Stomach smooth muscle (tissue), 2 donors: Measurements from ENCODE around the gene UBN2.
"Not testable (repeated sequence)": the region's sequence is repeated elsewhere in the genome, so short reads cannot be mapped to it uniquely, and the experiment has no call there.

Experiments
- H3K27ac ChIP-seq: one replicate; pipeline ENCODE4 v1.7.0; 2013; ENCODE audit warnings: mild to moderate bottlenecking, low read length, inconsistent platforms
- H3K27me3 ChIP-seq, 2 donors: one replicate each; pipeline ENCODE4 v1.7.0; 2013; ENCODE audit warnings: low read length in 2 of 2; ENCODE audit not compliant: insufficient read depth in 2 of 2, control insufficient read depth in 1 of 2
- H3K36me3 ChIP-seq, 2 donors: one replicate each; pipeline ENCODE4 v1.7.0; 2013; ENCODE audit warnings: low read length in 2 of 2; ENCODE audit not compliant: control insufficient read depth in 2 of 2, insufficient read depth in 2 of 2
- H3K4me1 ChIP-seq: one replicate; pipeline ENCODE4 v1.7.0; 2013; ENCODE audit warnings: low read length; ENCODE audit not compliant: control insufficient read depth, insufficient read depth
- H3K4me3 ChIP-seq, 2 donors: one replicate each; pipeline ENCODE4 v1.7.0; 2013; ENCODE audit warnings: low read length in 2 of 2
- H3K9ac ChIP-seq, 2 donors: one replicate each; pipeline ENCODE4 v1.7.0; 2013; ENCODE audit warnings: low read length in 2 of 2, mild to moderate bottlenecking in 1 of 2
- H3K9me3 ChIP-seq, 2 donors: one replicate each; pipeline ENCODE4 v1.7.0; 2013; ENCODE audit warnings: low read length in 2 of 2; ENCODE audit not compliant: control insufficient read depth in 2 of 2
- donor health status: healthy.
- donor health status: Pancreatic carcinoma.

Gene UBN2

GRCh38 chr7:139330333-139331030 lies 99.4 kb downstream of the UBN2 start:
- Histone ChIP-seq H3K9me3 (no peaks in the 10 kb centered on the region), H3K36me3 (no peaks in the 10 kb centered on the region), H3K27me3 (no peaks in the 10 kb centered on the region), H3K9ac (no peak overlapping the region), H3K4me3 (no peak overlapping the region), H3K27ac (no peak overlapping the region), H3K4me1 (no peaks in the 10 kb centered on the region)

- Histone ChIP-seq H3K27ac (no peak overlapping the region), H3K36me3 (no peaks in the 10 kb centered on the region), H3K9me3 (no peaks in the 10 kb centered on the region), H3K27me3 (no peaks in the 10 kb centered on the region), H3K9ac (no peak overlapping the region), H3K4me3 (no peak overlapping the region), H3K4me1 (no peaks in the 10 kb centered on the region)
These were observed 101.8 kb downstream of the UBN2 start for GRCh38 chr7:139332697-139333359.

- not testable (repeated sequence) for H3K36me3 ChIP-seq, H3K4me1 ChIP-seq, H3K9me3 ChIP-seq, H3K9ac ChIP-seq, H3K27me3 ChIP-seq, H3K27ac ChIP-seq, H3K4me3 ChIP-seq
These were observed 102.4 kb downstream of the UBN2 start for GRCh38 chr7:139333443-139333842.

- Histone ChIP-seq H3K4me1 (no peaks in the 10 kb centered on the region), H3K36me3 (no peaks in the 10 kb centered on the region), H3K4me3 (no peak overlapping the region), H3K27ac (no peak overlapping the region), H3K9ac (no peak overlapping the region), H3K9me3 (no peaks in the 10 kb centered on the region), H3K27me3 (no peaks in the 10 kb centered on the region)
These were observed 103.5 kb downstream of the UBN2 start for GRCh38 chr7:139334399-139335150.

GRCh38 chr7:139339025-139339424 lies 108.0 kb downstream of the UBN2 start:
- Histone ChIP-seq H3K4me3 (no peak overlapping the region), H3K27ac (no peak overlapping the region), H3K36me3 (no peaks in the 10 kb centered on the region), H3K27me3 (no peaks in the 10 kb centered on the region), H3K4me1 (peaks cover 7% of the 10 kb centered on the region), H3K9me3 (no peaks in the 10 kb centered on the region), H3K9ac (no peak overlapping the region)

GRCh38 chr7:139339698-139340036 lies 108.6 kb downstream of the UBN2 start:
- Histone ChIP-seq H3K27me3 (no peaks in the 10 kb centered on the region), H3K27ac (peak overlapping the region; percentile 100), H3K4me1 (peaks cover 7% of the 10 kb centered on the region), H3K9me3 (no peaks in the 10 kb centered on the region), H3K36me3 (no peaks in the 10 kb centered on the region), H3K9ac (peak overlapping the region; percentile 96 to 100), H3K4me3 (peak overlapping the region; percentile 85 to 99)

- H3K9ac ChIP-seq = peak overlapping the region; percentile 96 to 100
- peak overlapping the region; percentile 100 for H3K27ac ChIP-seq
- no peaks in the 10 kb centered on the region for H3K27me3 ChIP-seq
- no peaks in the 10 kb centered on the region for H3K9me3 ChIP-seq
- H3K36me3 ChIP-seq = no peaks in the 10 kb centered on the region
- peak overlapping the region; percentile 85 to 99 for H3K4me3 ChIP-seq
- H3K4me1 ChIP-seq = peaks cover 7% of the 10 kb centered on the region
These were observed 109.2 kb downstream of the UBN2 start for GRCh38 chr7:139340037-139340807.

GRCh38 chr7:139340808-139341057 lies 109.7 kb downstream of the UBN2 start:
- H3K4me3 ChIP-seq = peak overlapping the region; percentile 85 to 99
- H3K9ac ChIP-seq = peak overlapping the region; percentile 96 to 100
- H3K27ac ChIP-seq = peak overlapping the region; percentile 100
- peaks cover 0 to 4% of the 10 kb centered on the region in 2 donors for H3K36me3 ChIP-seq
- H3K27me3 ChIP-seq = no peaks in the 10 kb centered on the region
- no peaks in the 10 kb centered on the region for H3K9me3 ChIP-seq
- peaks cover 7% of the 10 kb centered on the region for H3K4me1 ChIP-seq

GRCh38 chr7:139341058-139341775 lies 110.2 kb downstream of the UBN2 start, which contains the start of gene FMC1:
Gene FMC1, plus strand, starts transcription at chr7:139341337. Its CDS starts 48 bp downstream, at chr7:139341385.
- peak within 1 kb of the TSS; percentile 85 to 99 for H3K4me3 ChIP-seq
- H3K9me3 ChIP-seq = no peaks in the 10 kb centered on the region
- H3K27me3 ChIP-seq = no peaks in the 10 kb centered on the region
- H3K27ac ChIP-seq = peak within 1 kb of the TSS; percentile 100
- peaks cover 0 to 4% of the 10 kb centered on the region in 2 donors for H3K36me3 ChIP-seq
- peak within 1 kb of the TSS; percentile 96 to 100 for H3K9ac ChIP-seq
- H3K4me1 ChIP-seq = peaks cover 7% of the 10 kb centered on the region

- H3K27ac ChIP-seq = peak overlapping the region; percentile 100
- H3K27me3 ChIP-seq = no peaks in the 10 kb centered on the region
- H3K4me3 ChIP-seq = peak overlapping the region; percentile 85 to 99
- H3K9ac ChIP-seq = peak overlapping the region; percentile 96 to 100
- no peaks in the 10 kb centered on the region for H3K9me3 ChIP-seq
- peaks cover 7% of the 10 kb centered on the region for H3K4me1 ChIP-seq
- H3K36me3 ChIP-seq = peaks cover 4% of the 10 kb centered on the region in 2 donors
These were observed 110.8 kb downstream of the UBN2 start for GRCh38 chr7:139341776-139342226.
